Hepatocyte (in vitro differentiated cells): ENCODE data around the gene RAB5IF. TPM values are rescaled to one million over a fixed set of nuclear protein-coding genes. Genes with fewer than 3 reads are reported as not detected.
"Not testable (repeated sequence)": the region's sequence is repeated elsewhere in the genome, so short reads cannot be mapped to it uniquely, and the experiment has no call there.

Experiments used
- DNase-seq: peaks from one replicate; pipeline ENCODE4 v3.0.0-alpha.2; 2016; ENCODE audit warnings: low spot score
- H2AFZ ChIP-seq: fragments of 200-600 bp; sonication (generic); 2 replicates; pipeline ENCODE4 v1.6.0; 2016; ENCODE audit warnings: antibody characterized with exemption, mild to moderate bottlenecking
- H3K27ac ChIP-seq: fragments of 200-600 bp; sonication (generic); 2 replicates; pipeline ENCODE4 v1.5.1; 2016; ENCODE audit warnings: mild to moderate bottlenecking
- H3K27me3 ChIP-seq: fragments of 200-600 bp; sonication (generic); 2 replicates; pipeline ENCODE4 v1.6.1; 2016
- H3K36me3 ChIP-seq: fragments of 200-600 bp; sonication (generic); replicated peaks from 2 replicates; pipeline ENCODE4 v1.5.1; 2016; ENCODE audit warnings: low read depth; ENCODE audit not compliant: insufficient read depth
- H3K4me1 ChIP-seq: fragments of 200-600 bp; sonication (generic); 2 replicates; pipeline ENCODE4 v1.5.1; 2016; ENCODE audit warnings: mild to moderate bottlenecking, moderate library complexity; ENCODE audit not compliant: insufficient read depth
- H3K4me2 ChIP-seq: fragments of 200-600 bp; sonication (generic); 2 replicates; pipeline ENCODE4 v1.6.0; 2016
- H3K4me3 ChIP-seq: fragments of 200-600 bp; sonication (generic); 2 replicates; pipeline ENCODE4 v1.5.1; 2016; ENCODE audit warnings: mild to moderate bottlenecking
- H3K79me2 ChIP-seq: fragments of 200-600 bp; sonication (generic); 2 replicates; pipeline ENCODE4 v1.6.0; 2017; ENCODE audit warnings: mild to moderate bottlenecking
- H3K9me2 ChIP-seq: fragments of 200-600 bp; sonication (generic); replicated peaks from 2 replicates; pipeline ENCODE4 v1.6.0; 2017; ENCODE audit warnings: mild to moderate bottlenecking; ENCODE audit not compliant: insufficient read depth
- H3K9me3 ChIP-seq: fragments of 200-600 bp; sonication (generic); 2 replicates; pipeline ENCODE4 v1.5.1; 2016; ENCODE audit warnings: low read depth, mild to moderate bottlenecking
- H4K20me1 ChIP-seq: fragments of 200-600 bp; sonication (generic); 2 replicates; pipeline ENCODE4 v1.6.0; 2016; ENCODE audit warnings: mild to moderate bottlenecking; ENCODE audit not compliant: insufficient read depth, poor library complexity, severe bottlenecking
- CTCF ChIP-seq: fragments of 200-600 bp; sonication (generic); IDR thresholded peaks from 2 replicates; pipeline ENCODE4 v1.5.1; 2016; ENCODE audit warnings: antibody characterized with exemption, mild to moderate bottlenecking; ENCODE audit not compliant: poor library complexity
- EZH2 ChIP-seq: fragments of 200-600 bp; sonication (generic); IDR thresholded peaks from 2 replicates; pipeline ENCODE4 v1.6.1; 2016; ENCODE audit warnings: antibody characterized with exemption, mild to moderate bottlenecking, borderline replicate concordance
- EZH2phosphoT487 ChIP-seq: fragments of 200-600 bp; sonication (generic); IDR thresholded peaks from one replicate; pipeline ENCODE4 v1.6.1; 2018; ENCODE audit warnings: antibody characterized with exemption, mild to moderate bottlenecking, low read depth, moderate library complexity; ENCODE audit not compliant: unreplicated experiment, severe bottlenecking
- WGBS: methylation state at CpG from one replicate; pipeline ENCODE4 v1.1.6; 2016; ENCODE audit warnings: low lambda C conversion rate; ENCODE audit errors: missing lambda C conversion rate; 5-methylcytosine and 5-hydroxymethylcytosine counted together
- polyA plus RNA-seq: library from polyadenylated mRNA; unstranded; fragments of >200 nt; fragmentation: Nextera tagmentation; extraction: Ambion mirVana; gene quantifications from 2 replicates; pipeline ENCODE4 v1.2.1, GENCODE V29; 2016
- total RNA-seq: library from RNA; depleted of rRNA; stranded (reverse); fragments of >200 nt; gene quantifications from 2 replicates; pipeline ENCODE4 v1.2.3, GENCODE V29; 2014

Gene RAB5IF
- total and polyA plus RNA-seq, 2 experiments from 2014 or later, result 134 to 198 TPM

- no peaks in the 10 kb centered on the region for H3K9me2 ChIP-seq
- DNase-seq, result no peak
- H3K79me2 ChIP-seq, result no peaks in the 10 kb centered on the region
- no peak overlapping the region for H3K27ac ChIP-seq
- H4K20me1 ChIP-seq, result no peaks in the 10 kb centered on the region
- no peaks in the 10 kb centered on the region for H3K36me3 ChIP-seq
- H3K4me2 ChIP-seq, result no peak overlapping the region
- whole genome bisulfite sequencing, result 88% methylated on average over 11 of the region's 11 CpGs
- TF ChIP-seq EZH2 (no peak), EZH2phosphoT487 (no peak), CTCF (no peak)
- no peak overlapping the region for H2AFZ ChIP-seq
- H3K9me3 ChIP-seq, result no peaks in the 10 kb centered on the region
- no peaks in the 10 kb centered on the region for H3K27me3 ChIP-seq
- no peaks in the 10 kb centered on the region for H3K4me1 ChIP-seq
- H3K4me3 ChIP-seq, result no peak overlapping the region
Measured at GRCh38 chr20:36634342-36634741, 28.8 kb downstream of the RAB5IF start.

- H3K4me2 ChIP-seq, H3K9me3 ChIP-seq, H3K79me2 ChIP-seq, H3K4me1 ChIP-seq, H2AFZ ChIP-seq, H3K27ac ChIP-seq, H3K36me3 ChIP-seq, H3K27me3 ChIP-seq, DNase-seq, H3K9me2 ChIP-seq, H3K4me3 ChIP-seq, H4K20me1 ChIP-seq: not testable (repeated sequence)
- WGBS, result 93% methylated on average over 12 of the region's 12 CpGs
Measured at GRCh38 chr20:36638876-36639400, 33.4 kb downstream of the RAB5IF start.

GRCh38 chr20:36641506-36641843 lies 35.9 kb downstream of the RAB5IF start:
- H3K4me2 ChIP-seq, result no peak overlapping the region
- WGBS, result 89% methylated on average over 3 of the region's 3 CpGs
- H3K9me3 ChIP-seq, result no peaks in the 10 kb centered on the region
- H2AFZ ChIP-seq, result no peak overlapping the region
- no peaks in the 10 kb centered on the region for H3K9me2 ChIP-seq
- no peak overlapping the region for H3K27ac ChIP-seq
- no peak for TF ChIP-seq CTCF
- no peak for TF ChIP-seq EZH2
- no peak for TF ChIP-seq EZH2phosphoT487
- no peak overlapping the region for H3K4me3 ChIP-seq
- H3K79me2 ChIP-seq, result no peaks in the 10 kb centered on the region
- no peaks in the 10 kb centered on the region for H3K27me3 ChIP-seq
- no peaks in the 10 kb centered on the region for H3K4me1 ChIP-seq
- no peaks in the 10 kb centered on the region for H3K36me3 ChIP-seq
- DNase-seq, result no peak
- H4K20me1 ChIP-seq, result no peaks in the 10 kb centered on the region

GRCh38 chr20:36642136-36642535 lies 36.6 kb downstream of the RAB5IF start:
- H3K4me1 ChIP-seq, result no peaks in the 10 kb centered on the region
- H3K27me3 ChIP-seq, result no peaks in the 10 kb centered on the region
- no peak overlapping the region for H2AFZ ChIP-seq
- H3K27ac ChIP-seq, result no peak overlapping the region
- DNase-seq, result no peak
- H3K4me2 ChIP-seq, result no peak overlapping the region
- TF ChIP-seq EZH2 (no peak), EZH2phosphoT487 (no peak), CTCF (no peak)
- no peak overlapping the region for H3K4me3 ChIP-seq
- H3K9me3 ChIP-seq, result no peaks in the 10 kb centered on the region
- H4K20me1 ChIP-seq, result no peaks in the 10 kb centered on the region
- H3K9me2 ChIP-seq, result no peaks in the 10 kb centered on the region
- no peaks in the 10 kb centered on the region for H3K79me2 ChIP-seq
- 90% methylated on average over 6 of the region's 6 CpGs for WGBS
- no peaks in the 10 kb centered on the region for H3K36me3 ChIP-seq
